Activated CD8-positive, alpha-beta memory T cell treated with anti-CD3 and anti-CD28 coated beads, Interleukin-2, amount 50 U/mL, for 4 hours (primary cell): Measurements from ENCODE around the gene PSENEN.
"Not testable (repeated sequence)": the region's sequence is repeated elsewhere in the genome, so short reads cannot be mapped to it uniquely, and the experiment has no call there.

ENCODE experiments used
- DNase-seq: peaks from one replicate; pipeline ENCODE4 v3.0.0-alpha.2; 2020

PSENEN gene

DNA sequence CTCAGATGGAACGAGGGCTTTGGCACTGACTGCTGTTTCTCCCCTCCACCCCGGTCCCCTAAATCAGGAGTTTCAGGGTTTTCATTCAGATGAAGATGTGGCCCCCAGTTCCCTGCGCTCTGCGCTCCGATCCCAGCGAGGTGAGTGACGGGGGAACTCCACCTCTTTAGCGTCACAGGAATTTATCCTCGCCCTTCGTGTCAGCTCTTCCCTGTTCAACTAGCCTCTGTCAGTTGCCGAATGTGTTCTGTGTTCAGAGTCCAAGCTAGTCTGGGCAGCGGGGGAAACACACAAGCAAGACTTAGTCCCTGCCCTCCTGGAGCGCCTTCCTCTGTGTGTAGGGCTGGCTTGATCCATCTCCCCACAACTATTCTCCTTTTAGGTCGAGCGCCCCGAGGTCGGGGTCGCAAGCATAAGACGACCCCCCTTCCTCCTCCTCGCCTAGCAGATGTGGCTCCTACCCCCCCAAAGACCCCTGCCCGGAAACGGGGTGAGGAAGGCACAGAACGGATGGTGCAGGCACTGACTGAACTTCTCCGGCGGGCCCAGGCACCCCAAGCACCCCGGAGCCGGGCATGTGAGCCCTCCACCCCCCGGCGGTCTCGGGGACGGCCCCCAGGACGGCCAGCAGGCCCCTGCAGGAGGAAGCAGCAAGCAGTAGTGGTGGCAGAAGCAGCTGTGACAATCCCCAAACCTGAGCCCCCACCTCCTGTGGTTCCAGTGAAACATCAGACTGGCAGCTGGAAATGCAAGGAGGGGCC is 25.9 kb upstream of the PSENEN start:
- no peak for DNase-seq

DNA sequence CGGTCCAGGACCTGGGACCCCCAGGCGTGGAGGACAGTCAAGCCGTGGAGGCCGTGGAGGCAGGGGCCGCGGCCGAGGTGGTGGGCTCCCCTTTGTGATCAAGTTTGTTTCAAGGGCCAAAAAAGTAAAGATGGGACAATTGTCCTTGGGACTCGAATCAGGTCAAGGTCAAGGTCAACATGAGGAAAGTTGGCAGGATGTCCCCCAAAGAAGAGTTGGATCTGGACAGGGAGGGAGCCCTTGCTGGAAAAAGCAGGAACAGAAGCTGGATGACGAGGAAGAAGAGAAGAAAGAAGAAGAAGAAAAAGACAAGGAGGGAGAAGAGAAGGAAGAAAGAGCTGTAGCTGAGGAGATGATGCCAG is 25.3 kb upstream of the PSENEN start:
- no peak for DNase-seq

DNA sequence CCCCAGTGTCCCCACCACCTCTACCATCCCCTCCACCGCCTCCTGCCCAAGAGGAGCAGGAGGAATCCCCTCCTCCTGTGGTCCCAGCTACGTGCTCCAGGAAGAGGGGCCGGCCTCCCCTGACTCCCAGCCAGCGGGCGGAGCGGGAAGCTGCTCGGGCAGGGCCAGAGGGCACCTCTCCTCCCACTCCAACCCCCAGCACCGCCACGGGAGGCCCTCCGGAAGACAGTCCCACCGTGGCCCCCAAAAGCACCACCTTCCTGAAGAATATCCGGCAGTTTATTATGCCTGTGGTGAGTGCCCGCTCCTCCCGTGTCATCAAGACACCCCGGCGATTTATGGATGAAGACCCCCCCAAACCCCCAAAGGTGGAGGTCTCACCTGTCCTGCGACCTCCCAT is 24.8 kb upstream of the PSENEN start:
- no peak for DNase-seq

DNA sequence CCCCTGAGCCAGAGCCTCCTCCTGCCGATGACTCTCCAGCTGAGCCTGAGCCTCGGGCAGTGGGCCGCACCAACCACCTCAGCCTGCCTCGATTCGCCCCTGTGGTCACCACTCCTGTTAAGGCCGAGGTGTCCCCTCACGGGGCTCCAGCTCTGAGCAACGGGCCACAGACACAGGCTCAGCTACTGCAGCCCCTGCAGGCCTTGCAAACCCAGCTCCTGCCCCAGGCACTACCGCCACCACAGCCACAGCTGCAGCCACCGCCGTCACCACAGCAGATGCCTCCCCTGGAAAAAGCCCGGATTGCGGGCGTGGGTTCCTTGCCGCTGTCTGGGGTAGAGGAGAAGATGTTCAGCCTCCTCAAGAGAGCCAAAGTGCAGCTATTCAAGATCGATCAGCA is 24.1 kb upstream of the PSENEN start:
- DNase-seq: no peak

DNA sequence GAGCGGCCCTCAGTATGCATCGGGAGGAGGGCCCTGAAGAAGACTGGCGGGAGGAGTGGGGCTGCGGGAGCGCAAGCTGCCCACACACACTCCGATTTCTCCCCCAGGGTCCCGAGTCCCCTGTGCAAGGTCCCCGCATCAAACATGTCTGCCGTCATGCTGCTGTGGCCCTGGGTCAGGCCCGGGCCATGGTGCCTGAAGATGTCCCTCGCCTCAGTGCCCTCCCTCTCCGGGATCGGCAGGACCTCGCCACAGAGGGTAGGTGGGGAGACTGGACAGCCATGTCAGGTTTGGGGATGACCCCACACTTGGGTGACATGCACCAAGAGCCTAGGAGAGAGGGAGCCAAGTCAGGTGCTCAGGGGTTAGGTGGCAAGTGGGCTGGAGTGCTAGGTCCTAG is 23.0 kb upstream of the PSENEN start:
- DNase-seq: no peak

DNA sequence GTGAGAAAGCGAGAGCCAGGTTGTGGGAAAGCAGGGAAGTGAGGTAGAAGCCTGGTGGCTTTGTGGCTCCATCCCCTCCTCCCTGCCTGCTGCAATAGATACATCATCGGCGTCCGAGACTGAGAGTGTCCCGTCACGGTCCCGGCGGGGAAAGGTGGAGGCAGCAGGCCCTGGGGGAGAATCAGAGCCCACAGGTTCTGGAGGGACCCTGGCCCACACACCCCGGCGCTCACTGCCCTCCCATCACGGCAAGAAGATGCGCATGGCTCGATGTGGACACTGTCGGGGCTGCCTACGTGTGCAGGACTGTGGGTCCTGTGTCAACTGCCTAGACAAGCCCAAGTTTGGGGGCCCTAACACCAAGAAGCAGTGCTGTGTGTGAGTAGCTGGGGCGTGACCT is 22.6 kb upstream of the PSENEN start:
- DNase-seq: no peak

DNA sequence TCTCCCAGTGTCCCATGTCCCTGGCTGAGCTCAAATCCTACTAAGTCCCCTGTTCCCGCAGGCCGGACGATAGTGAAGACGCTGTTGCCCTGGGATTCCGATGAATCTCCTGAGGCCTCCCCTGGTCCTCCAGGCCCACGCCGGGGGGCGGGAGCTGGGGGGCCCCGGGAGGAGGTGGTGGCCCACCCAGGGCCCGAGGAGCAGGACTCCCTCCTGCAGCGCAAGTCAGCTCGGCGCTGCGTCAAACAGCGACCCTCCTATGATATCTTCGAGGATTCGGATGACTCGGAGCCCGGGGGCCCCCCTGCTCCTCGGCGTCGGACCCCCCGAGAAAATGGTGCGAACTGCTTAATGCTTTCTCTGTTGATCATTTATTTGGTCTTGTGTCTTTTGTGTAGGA is 21.8 kb upstream of the PSENEN start:
- DNase-seq: no peak

DNA sequence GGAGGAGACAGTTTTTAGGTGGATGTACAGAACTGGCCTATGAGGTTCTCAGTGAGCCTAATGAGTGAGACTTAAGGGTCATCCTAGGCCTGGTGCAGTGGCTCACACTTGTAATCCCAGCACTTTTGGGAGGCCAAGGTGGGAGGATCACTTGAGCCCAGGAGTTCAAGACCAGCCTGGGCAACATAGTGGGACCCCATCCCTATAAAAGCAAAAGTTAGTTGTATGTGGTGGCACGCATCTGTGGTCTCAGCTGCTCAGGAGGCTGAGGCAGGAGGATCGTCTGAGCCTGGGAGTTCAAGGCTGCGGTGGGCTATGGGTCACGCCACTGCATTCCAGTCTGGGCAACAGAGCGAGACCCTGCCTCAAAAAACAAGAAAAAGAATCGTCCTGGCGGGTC is 21.3 kb upstream of the PSENEN start:
- not testable (repeated sequence) for DNase-seq

DNA sequence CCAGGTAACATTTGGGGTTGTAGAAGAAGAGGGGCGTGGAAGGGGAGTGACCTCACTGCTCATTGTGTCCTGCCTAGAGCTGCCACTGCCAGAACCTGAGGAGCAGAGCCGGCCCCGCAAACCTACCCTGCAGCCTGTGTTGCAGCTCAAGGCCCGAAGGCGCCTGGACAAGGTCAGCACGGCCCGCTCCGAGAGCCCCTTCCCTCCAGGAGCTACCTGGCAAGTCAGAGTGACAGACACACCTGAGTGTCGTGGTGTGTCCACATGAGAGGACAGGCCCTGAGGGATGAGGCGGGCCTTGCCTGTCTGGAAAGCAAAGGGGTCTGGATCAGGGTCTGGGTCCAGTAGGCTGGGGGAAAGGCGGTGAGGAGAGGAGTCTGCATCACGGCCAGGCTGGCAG is 20.9 kb upstream of the PSENEN start:
- DNase-seq: no peak

DNA sequence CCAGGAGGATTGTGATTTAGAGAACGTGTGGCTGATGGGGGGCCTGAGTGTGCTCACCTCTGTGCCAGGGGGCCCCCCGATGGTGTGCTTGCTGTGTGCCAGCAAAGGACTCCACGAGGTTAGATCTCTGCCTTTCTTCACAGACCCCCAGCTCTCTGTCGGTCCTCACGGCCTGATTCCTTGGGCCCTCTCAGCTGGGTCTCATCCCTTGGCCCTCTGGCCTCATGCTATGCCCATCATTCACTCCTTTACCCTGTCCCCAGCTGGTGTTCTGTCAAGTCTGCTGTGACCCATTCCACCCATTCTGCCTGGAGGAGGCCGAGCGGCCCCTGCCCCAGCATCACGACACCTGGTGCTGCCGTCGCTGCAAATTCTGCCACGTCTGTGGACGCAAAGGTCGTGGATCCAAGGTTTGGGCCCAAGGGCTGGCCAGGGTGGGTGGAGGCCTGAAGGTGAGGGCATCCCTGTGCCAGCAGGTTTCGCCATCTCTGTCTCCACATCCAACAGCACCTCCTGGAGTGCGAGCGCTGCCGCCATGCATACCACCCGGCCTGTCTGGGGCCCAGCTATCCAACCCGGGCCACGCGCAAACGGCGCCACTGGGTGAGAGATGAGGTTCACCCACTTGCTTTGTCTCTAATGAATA is 20.1 kb upstream of the PSENEN start:
- no peak for DNase-seq

DNA sequence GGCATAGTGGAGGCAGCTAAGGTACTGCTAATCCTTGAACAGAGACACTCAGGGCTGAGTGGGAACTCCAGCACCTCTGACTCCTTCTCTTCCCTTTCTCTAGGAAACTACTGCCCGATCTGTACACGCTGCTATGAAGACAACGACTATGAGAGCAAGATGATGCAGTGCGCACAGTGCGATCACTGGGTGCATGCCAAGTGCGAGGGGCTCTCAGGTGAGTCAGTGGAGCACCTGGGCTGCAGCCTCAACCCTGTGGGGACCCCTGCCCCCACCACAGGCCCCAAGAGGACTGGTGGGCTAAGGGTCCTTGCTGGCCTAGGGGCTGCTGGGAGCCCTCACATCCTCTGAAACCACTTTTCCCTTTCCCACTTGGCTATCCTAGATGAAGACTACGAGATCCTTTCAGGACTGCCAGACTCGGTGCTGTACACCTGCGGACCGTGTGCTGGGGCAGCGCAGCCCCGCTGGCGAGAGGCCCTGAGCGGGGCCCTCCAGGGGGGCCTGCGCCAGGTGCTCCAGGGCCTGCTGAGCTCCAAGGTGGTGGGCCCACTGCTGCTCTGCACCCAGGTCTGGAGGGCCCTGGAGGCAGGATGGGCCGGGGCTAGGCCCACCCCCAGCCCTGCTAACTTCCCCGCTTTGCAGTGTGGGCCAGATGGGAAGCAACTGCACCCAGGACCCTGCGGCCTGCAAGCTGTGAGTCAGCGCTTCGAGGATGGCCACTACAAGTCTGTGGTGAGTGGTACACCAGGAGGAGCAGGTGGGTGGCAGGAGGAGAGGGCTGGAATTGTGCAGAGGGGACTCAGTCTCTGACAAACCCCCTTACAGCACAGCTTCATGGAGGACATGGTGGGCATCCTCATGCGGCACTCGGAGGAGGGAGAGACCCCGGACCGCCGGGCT is 18.1 kb upstream of the PSENEN start:
- DNase-seq: no peak

DNA sequence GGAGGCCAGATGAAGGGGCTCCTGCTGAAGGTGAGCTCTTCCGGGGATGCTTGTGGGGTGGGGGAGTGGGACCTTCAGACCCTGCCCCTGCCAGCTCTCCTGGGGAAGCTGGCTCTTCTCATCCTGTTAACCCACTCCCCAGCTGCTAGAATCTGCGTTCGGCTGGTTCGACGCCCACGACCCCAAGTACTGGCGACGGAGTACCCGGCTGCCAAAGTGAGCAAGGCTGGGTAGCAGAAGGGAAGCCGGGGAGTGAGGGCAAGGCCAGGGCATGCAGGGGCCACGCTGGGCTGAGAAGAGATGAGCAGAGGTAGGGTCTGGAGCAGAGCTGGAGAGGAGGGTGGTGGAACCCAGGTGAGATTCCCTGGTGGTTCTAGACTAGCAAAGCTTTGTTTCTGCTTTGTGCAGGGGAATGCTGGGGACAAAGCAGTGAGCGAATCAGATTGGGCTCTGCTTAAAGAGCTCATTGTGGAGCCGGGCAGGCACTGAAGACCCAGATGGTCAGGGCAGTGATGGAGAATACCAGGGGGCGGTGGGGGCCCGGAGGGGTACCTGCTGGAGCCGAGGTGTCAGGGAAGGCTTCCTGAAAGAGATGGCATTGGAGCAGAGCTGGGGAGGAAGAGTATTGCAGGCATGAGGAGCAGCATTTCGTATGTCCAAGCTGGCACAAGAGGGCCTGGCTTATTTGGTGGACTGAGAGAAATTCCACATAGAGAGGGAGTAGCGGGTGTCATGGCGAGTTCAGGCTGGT is 17.3 kb upstream of the PSENEN start:
- no peak for DNase-seq

DNA sequence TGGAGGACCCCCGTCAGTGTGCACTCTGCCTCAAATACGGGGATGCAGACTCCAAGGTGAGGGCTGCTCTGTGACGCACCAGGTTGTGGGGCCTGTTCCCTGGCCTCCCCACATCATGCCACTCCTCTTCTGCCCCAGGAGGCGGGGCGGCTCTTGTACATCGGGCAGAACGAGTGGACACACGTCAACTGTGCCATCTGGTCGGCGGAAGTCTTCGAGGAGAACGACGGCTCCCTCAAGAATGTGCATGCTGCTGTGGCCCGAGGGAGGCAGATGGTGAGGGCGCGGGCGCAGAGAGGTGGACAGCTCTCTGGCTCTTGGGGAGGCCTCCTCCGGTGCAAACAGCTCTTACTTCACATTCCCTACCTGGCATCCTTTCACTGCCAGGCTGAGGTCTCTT is 16.4 kb upstream of the PSENEN start:
- no peak for DNase-seq

DNA sequence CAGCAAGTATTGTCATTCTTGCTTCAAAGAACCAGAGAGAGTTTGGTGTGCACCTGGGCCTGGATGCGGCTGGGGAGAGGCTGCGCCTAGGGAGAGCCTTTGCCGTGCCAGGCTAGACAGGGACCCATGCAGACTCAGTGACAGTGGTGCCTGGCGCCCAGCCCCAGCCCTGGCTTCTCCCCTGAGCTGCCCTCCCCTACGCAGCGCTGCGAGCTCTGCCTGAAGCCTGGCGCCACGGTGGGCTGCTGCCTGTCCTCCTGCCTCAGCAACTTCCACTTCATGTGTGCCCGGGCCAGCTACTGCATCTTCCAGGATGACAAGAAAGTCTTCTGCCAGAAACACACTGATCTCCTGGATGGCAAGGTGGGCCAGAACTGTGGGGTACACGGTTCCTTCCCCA is 15.7 kb upstream of the PSENEN start:
- no peak for DNase-seq

DNA sequence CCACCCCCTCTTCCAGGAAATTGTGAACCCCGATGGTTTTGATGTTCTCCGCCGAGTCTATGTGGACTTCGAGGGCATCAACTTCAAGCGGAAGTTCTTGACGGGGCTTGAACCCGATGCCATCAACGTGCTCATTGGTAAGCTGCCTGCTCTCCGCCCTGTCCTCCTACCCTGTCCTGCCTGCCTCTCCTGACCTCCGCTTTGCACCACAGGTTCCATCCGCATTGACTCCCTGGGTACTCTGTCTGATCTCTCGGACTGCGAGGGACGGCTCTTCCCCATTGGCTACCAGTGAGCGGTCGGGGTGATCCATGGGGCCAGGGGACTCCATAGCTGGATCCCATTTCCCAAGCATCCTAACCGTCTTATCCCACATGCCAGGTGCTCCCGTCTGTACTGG is 15.1 kb upstream of the PSENEN start:
- DNase-seq: no peak

DNA sequence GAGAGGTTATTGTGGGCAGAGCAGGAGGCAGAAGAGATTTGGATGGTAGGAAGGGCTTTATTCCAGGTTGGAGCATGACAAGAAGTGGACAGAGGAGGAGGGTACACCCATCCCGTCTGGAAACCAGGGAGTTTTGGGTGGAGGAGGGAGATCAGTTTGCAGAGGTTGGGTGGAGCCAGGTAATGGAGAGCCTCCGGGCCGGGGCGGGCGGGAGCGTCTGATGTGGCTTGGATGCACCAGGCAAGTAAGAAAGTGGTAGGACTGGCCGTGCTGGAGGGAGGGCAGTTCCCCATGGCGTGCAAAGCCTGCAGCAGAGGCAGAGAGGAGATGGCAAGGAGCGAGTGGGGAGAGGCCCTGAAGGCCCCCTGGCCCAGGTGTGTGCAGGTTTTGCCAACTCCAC is 14.1 kb upstream of the PSENEN start:
- DNase-seq: no peak

DNA sequence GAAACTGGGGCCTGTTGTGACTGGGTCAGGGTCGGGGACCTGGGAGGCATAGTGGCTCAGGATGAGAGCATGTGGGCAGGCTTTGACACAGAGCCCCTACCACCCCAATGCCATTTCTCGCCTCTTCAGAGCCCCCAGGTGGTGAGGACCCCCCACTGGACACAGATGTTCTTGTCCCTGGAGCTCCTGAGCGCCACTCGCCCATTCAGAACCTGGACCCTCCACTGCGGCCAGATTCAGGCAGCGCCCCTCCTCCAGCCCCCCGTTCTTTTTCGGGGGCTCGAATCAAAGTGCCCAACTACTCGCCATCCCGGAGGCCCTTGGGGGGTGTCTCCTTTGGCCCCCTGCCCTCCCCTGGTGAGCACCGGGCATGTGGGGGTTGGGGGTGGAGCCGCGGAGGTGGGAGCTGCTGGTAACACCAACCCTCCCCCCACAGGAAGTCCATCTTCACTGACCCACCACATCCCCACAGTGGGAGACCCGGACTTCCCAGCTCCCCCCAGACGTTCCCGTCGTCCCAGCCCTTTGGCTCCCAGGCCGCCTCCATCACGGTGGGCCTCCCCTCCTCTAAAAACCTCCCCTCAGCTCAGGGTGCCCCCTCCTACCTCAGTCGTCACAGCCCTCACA is 13.6 kb upstream of the PSENEN start:
- DNase-seq: no peak

DNA sequence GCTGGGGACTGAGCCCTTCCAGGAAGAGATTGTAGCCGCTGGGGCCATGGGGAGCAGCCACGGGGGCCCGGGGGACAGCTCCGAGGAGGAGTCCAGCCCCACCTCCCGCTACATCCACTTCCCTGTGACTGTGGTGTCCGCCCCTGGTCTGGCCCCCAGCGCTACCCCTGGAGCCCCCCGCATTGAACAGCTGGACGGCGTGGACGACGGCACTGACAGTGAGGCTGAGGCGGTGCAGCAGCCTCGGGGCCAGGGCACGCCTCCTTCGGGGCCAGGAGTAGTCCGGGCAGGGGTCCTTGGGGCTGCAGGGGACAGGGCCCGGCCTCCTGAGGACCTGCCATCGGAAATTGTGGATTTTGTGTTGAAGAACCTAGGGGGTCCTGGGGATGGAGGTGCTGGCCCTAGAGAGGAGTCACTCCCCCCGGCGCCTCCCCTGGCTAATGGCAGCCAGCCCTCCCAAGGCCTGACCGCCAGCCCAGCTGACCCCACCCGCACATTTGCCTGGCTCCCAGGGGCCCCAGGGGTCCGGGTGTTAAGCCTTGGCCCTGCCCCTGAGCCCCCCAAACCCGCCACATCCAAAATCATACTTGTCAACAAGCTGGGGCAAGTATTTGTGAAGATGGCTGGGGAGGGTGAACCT is 12.8 kb upstream of the PSENEN start:
- DNase-seq: no peak

DNA sequence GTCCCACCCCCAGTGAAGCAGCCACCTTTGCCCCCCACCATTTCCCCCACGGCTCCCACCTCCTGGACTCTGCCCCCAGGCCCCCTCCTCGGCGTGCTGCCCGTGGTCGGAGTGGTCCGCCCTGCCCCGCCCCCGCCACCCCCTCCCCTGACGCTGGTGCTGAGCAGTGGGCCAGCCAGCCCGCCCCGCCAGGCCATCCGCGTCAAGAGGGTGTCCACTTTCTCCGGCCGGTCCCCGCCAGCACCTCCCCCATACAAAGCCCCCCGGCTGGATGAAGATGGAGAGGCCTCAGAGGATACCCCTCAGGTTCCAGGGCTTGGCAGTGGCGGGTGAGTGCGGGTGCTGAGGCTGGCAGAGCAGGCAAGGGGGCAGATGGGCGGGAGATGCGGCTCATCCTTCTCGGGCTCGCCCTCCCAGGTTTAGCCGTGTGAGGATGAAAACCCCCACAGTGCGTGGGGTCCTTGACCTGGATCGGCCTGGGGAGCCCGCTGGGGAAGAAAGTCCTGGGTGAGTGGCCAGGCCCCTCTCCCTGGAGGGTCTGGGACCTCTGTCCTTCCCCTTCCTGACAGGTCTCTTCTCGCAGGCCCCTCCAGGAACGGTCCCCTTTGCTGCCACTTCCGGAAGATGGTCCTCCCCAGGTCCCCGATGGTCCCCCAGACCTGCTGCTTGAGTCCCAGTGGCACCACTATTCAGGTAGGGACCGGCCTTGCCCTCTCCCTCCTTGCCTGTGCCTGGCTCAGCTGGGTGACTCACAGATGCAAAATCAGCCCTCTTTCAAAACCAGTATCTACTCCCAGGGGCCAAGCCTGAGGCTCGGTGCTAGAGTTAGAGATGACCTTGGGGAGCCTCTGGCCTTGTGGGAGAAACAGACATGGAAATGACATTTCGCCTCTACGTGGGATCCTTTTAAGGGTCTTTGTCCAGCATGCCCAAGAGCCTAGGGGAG is 12.0 kb upstream of the PSENEN start:
- DNase-seq: no peak

DNA sequence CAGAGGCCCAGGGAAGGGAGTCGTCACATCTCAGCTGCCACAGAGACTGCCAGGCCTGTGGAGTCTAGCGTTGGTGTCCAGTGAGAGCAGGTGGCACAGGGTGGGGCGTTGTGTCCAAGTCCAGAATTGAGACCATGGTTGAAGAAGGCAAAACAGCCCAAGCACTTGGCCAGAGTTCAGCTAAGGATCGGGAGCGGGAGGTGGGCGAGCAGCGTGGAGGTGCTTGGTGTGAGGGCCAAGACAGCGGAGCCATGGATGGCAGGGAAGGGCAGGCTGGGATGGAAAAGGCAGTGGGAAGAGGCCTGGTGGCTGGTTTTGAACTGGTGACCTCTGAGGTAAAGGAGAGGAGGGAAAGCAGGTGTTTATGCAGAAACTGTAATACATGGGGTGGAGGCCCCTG is 11.2 kb upstream of the PSENEN start:
- no peak for DNase-seq

DNA sequence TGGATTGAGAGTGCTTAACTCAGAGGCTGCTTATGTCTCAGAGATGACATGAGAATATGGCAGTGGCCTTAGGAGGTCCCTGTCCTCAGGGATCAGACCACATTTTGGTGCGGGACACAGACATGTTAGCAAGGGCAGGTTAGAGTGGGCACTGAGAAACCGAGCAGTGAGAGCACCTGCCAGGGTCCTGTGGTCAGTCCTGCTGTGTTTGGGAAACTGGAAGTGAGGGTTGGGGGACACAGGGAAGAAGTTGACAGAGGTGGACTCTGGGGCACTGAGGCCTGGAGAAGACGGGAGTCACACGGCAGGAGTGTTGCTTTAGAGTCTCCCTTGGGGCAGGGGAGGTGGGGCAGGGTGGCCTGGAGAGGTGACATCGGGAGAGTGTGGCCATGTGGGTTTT is 10.6 kb upstream of the PSENEN start:
- DNase-seq: no peak
